Activated CD4-positive, alpha-beta T cell treated with anti-CD3 and anti-CD28 coated beads, Interleukin-2, amount 50 U/mL, for 1 hour (primary cell): ENCODE measurements around the gene ZBTB4.

ENCODE experiments used
- DNase-seq: peaks from one replicate; pipeline ENCODE4 v3.0.0-alpha.2; 2020

Gene ZBTB4

DNA sequence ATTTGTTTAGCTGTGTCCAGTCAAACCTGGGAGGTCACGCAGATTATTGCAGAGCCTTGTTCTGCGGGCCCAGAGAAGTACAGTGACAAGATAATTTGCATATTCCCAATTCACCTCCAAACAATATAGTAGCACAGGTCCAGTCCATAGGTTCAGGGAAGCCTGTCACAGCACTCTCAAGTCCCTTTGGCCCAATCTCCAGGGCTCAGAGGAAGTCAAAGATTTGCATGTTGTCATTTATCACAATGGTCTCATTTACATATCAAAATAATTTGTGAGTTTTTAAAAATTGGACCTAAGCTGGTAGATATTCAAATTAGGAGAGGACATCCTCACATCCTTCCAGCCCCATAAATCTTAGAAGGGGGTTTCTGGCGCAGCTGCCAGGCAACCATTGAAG, 11.9 kb downstream of the ZBTB4 start:
- DNase-seq: no peak

DNA sequence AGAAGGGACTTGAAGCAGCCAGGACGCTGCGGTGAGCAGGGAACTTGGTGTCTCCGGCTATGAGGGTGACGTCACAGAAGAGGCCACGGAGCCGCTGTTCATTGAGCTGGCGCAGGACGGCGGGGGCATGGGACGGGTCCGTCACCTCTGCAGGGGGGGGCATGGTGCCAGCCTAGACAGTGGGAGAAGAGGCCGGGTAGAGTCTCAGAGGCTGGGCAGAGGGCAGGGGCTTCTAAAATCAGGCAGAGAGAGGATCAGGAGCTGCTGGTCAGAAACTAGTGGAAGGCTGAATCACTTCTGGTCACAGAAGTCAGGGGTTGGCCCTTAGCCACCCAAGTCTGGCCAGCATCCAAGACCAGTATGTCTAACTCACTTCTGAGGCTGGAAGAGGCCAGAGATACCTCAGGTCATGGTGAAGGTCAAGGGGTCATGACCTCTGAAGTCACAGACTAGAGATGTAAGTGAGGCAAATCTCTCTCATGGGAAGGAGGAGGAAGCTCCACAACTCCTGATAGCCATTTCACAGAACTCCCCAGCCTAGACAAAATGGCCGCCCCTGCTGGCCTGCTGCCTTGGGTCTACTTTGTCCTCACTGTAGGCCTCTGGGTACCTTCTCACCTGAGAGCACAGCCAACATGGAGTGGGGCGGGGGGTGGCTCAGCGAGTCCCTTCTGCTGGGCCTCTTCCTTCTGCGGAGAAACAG, 12.6 kb downstream of the ZBTB4 start:
- no peak for DNase-seq

DNA sequence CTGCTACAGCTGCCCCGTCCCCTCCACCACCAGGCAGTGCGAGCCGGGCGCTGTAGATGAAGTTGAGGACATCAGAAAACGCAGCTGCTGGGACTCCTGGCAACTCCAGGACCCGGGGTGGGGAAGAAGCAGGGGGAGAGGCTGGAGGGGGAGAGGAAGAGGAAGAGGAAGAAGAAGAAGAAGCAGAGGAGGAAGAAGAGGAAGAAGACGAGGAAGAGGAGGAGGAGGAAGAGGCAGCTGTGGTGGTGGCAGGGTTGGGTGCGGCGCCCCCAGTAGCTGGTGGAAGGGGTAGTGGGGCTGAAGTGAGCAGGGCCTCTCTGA, 13.2 kb downstream of the ZBTB4 start:
- DNase-seq: no peak

DNA sequence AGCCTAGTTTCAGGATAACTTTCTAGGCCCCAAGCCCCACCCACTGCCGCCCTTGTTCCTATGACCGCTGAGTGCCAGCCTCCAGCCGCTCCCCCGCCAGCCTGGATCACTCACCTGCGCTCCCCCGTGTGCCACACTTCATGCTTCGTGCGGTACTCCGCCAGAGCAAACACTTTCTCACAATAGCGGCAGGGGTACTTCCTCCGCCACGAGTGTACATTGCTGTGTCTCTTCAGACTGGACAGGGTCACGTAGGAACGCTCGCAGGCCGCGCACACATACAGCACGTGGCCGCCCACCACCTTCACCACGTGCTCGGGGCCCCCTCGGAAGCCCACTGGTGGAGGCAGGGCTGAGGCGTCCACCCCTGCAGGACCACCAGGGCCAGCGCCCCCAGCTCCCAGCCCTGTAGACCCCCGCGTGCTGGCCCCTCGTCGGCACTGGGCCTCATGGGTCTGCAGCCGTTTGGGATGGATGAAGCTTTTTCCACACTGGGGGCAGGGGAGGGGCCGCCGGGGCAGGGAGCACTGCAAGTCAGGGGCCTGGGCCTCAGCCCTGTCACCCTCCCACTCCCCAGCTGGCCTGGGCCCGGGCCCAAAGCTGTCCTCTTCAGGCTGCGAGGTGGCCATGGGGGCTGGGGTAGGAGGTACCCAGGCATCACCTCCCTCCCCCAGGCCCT, 13.7 kb downstream of the ZBTB4 start:
- no peak for DNase-seq

DNA sequence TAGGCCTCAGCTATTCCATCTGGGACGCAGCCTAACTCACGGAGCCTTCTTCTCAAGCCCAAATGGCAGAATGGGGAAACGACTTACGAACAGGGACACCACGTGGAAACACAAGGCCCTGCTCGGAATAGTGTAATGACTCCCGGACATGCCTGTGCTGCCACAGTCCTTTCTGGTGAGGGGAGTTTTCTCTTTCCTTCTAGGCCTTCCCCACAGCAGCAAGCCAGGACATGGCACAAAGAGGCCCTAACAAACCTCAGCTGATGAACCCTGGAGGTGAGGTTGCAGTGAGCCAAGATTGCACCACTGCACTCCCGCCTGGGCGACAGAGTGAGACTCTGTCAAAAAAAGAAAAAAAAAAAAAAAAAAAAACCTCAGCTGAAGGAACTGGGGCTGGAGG, 15.3 kb downstream of the ZBTB4 start:
- DNase-seq: no peak

DNA sequence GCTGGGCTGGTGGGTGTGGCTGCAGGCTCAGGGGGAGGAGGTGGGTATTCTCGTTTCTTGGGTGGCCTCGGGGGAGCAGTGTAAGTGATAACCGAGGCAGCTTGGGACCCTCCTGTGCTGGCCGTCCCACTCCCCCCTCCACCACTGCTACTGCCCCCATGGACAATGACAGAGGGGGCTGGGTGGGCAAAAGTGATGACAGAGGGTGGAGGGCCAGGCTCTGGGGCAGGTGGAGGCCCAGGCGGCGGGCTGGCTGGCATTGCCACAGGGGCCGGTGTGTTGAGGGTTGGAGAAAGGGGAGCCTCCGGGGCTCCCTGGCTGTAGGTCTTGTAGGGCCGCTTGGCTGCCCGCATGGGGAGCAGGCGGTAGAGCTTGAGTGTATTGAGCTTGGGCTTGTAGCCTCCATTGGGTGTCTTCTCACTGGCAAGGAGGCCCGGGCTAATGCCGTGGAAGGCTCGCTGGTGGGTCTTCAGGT, 16.0 kb downstream of the ZBTB4 start:
- DNase-seq: no peak

DNA sequence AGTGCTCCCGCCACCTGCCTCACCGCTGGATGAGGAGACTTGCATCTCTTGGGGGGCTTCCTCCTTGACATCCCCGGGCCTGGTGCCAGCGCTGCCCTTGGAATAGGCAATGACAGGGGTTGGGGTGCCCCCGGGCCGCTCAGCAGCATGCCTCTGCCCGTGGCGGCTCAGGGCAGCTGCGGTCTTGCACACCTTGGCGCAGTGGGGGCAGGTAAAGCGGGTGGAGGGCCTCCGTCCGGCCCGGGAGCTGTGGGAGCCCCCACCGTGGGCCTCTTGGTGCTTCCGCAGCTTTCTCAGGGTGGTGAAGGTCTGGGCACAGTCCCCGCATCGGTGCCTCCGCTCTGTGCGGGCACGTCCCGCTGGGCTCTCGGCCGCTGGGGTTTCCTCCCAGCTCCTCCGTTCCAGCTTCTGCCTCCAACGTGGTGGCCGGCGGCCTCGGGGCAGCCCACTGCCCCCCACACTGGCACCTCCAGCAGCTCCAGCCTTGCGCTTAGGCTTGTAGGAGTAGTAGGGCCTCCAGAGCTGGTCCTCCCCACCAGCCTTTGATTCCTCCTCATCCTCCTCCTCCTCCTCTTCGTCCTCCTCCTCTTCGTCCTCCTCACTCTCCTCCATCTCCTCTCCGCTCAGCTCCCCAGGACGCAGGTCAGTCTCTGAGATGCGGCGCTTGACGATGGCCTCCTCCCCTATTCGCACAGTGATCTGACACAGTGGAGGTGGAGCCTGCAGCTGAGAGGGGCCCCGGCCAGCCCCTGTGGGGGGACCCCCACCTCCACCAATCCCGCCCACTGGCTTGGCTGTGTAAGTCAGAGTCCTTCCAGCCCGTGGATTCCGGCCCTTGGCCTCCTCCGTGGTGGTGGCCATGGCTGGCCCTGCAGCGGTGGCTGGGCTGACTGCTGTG, 16.7 kb downstream of the ZBTB4 start:
- DNase-seq: no peak

DNA sequence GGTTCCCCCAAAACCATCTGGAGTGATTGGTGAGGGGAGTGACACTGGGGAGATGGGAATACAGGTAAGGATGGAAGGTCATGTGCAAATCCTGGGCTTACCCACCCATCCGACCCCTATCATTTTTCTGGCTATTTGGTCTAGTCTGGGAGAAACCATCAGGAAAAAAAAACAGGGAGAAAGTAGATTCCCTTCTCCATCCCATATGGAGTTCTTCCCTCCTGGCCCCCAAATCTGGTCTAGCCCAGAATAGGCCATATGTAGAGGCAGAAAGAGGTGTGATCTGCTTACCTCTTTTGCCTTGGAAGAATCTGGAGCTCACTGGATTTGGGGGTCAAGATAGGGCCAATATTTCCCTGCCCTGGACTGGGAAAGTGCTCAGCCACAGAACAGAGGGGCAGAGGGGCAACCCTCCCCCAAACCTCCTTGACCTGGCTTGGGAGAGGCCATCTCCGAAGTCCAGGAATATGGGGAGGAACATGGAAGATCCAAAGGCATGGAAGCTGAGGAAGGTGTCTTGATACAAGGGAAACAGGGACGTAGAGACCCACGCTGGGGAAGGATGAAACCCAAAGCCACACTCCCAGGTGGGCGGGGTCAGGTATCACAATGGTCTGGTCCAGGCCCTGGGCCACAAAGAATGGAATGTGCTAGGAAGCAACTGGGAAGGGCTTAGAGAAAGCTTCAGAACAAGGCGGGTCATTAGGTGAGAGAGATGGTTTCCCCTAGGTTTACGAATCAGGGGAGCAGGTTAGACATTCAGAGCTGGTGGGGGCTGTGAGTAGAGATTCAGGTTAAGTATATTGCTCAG, 18.4 kb downstream of the ZBTB4 start:
- no peak for DNase-seq

DNA sequence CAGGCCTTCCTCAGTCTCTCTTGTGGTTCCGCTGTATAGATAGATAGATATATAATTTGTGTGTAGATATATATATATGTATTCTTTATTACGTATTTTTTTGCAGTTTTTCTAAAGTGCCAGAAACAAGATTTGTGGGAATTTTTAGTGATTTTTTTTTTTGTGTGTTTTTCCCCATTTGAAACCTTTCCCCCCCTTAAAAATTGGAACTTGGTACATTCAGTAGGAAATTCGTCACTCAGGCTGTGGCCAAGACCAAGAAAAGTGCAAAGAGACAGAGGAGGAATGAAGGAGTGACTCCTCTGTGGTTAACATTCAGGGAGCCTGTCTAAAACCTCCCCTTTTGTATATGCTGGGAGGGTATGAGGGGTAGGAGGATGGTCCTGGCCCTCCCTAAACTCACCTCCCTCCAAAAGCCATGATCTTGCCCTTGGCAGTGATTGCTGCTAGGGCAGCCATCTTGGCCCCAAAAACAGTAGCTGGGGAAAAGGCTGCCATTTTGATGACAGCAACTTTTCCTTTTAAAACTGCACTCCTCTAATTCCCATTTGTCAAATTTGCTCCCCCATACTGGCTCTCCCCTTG, 19.4 kb downstream of the ZBTB4 start:
- no peak for DNase-seq

DNA sequence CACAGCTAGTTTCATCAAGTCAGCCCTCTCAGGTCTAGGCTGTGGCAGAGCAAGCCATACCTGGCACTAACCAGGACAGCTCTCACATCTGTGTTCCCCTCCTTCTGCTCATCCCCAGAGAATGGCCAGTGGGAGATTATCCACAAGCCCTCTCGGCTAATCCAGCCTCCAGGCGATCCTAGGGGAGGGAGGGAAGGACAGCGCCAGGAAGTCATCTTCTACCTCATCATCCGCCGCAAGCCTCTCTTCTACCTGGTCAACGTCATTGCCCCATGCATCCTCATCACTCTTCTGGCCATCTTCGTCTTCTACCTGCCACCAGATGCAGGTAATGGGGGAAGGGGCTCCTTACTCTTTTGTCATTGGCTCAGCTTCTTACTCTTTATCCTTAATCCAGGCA, 31.0 kb downstream of the ZBTB4 start:
- DNase-seq: no peak

DNA sequence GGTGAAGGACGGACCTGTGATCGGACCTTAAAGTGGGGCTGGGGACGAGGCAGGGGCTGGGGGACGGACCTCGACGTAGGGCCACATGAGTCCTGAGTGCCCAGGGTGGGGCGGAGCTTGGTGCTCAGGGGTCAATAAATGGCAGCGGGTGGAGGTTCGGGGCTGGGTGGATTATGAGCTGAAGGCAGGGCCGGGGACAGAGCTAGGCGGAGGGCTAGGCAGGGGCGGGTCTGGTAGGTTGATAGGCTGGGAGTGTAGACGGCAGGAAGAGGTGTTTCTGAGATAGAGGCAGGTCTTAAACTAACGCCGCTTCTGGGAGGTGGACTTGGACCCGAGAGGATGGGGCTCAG, 33.8 kb downstream of the ZBTB4 start:
- DNase-seq: peak; percentile 35

DNA sequence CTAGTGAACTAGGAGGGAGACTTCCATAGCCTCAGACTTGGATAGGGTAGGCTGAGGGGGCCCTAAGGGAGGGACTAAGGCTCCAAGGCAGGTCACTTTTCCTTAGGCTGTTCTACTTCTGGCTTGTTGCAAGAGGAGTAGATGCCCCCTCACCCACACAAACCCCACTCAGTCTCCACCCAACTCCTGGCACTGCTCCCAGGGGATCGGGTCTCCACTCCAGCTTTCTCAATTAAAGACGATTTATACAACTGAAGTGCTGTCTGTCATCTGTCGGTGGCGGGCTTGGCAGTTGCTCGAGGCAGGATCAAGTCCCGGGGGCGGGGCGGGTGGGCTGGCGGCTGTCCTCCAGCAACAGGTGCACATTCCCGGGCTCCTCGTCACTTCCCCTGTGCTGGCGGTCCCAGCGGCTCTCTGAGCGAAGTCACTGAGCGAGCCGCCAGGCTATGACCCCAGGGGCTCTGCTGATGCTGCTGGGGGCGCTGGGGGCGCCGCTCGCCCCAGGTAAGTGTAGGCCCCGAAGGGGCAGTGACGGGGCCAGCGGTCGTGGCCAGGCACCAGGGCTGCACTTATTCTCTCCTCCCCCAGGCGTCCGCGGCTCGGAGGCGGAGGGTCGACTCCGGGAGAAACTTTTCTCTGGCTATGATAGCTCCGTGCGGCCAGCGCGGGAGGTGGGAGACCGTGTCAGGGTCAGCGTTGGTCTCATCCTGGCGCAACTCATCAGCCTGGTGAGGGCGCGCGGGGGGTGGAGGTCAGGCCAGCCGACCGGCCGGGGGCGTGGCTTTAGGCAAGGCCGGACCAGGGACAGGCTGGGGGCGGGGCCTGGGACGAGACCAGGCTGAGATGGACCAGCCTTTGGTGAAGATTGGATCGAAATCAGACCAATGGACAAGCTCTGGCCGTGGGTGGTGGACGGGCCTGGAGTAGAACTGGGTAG, 34.5 kb downstream of the ZBTB4 start, which contains the start of gene CHRNB1:
Gene CHRNB1 (plus strand): TSS at position 380 of the 937 bp plus-strand sequence. CDS start 67 bp downstream, at position 447.
- DNase-seq: no peak

DNA sequence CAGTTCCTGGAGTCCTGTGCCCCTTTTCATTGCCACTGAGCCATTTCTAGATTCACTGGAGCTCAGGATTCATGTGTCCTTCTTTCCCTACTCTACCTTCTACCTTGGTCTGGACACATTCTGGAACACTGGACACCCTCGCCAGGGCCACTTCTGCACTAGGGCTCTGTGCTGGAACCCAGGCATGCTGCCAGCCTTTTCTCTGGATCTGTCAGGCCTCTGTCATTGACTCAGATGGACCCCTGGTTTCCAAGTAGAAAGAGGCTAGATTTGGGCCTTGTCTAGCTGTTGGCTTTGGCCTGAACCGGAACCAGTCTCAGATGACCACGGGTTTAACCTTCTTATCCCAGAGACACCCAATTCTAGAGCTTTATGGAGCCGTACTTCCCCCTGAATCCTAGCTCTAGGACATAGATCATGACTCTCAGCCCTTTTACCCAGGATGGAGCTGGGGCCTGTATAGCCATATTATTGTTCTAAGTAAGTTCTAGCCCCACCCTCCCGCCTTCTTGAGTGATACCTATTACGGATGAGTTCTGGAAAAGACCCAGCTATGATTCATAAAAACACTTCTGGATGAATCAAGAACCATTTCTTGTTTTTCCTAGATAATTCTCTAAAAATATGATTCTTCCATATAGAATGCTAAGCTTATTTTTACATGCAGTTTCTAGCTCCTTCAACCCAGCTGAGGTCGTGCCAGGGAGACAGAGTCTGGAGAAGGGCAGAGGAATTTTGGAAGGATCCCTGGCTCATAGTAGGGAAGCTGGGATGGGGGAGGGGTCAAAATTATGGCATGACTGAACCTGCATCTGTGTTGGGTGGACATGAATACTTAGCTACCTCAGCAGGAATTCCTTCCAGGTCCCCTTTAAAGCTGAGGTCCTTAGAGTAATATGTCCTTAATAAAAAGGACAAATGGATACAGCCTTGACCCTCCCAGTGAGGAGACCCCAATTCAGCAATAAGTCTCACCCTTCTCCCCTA, 35.6 kb downstream of the ZBTB4 start:
- no peak for DNase-seq

DNA sequence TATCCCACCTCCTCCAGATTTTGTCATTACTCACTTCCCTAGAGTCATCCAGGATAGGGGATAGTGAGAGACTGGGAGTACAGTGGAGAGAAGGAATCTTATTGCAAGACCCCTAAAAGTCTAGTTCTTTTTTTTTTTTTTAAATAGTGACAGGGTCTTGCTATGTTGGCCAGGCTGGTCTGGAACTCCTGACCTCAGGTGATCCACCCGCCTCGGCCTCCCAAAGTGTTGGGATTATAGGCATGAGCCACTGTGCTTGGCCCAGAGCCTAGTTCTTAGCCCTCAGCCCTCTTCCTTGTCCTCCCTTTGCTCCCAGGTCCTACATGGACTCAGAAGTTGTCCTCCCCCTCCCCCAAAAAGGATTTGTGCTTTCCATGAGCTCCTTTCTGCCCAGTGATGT, 37.3 kb downstream of the ZBTB4 start:
- DNase-seq: no peak

DNA sequence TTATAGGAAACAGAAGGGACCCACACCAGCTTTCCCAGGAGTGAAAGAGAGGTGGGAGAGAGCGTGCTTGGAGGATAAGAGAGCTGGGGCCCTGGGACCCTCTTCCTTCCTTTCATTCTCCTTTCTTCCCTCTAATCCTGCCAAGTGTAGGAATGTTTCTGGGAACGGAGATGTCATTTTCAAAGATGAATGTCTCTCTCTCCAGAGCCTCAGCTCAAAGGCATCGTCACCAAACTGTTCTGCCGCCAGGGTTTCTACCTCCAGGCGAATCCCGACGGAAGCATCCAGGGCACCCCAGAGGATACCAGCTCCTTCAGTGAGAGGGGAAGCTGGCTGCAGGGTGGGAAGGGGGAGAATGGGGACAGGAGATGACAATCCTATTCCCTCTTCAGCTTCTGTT, 38.2 kb downstream of the ZBTB4 start:
- DNase-seq: no peak

DNA sequence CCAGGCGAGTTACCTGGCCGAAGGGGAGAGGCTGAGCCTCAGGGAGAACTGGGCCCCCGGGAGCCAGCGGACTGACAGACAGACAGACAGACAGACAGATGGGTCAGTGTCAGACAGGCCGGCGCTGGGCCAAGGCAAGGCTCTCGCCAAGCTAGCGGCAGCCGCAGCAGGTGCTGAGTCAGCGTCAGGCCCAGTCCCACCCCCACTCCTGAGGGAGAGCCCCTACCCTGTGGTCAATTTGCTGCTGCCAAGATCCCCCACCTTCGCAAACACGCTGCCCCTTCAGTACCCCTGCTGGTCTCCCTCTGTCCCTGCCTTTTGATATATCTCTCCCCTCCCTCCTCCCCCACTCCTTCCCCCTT, 38.6 kb downstream of the ZBTB4 start:
- no peak for DNase-seq

DNA sequence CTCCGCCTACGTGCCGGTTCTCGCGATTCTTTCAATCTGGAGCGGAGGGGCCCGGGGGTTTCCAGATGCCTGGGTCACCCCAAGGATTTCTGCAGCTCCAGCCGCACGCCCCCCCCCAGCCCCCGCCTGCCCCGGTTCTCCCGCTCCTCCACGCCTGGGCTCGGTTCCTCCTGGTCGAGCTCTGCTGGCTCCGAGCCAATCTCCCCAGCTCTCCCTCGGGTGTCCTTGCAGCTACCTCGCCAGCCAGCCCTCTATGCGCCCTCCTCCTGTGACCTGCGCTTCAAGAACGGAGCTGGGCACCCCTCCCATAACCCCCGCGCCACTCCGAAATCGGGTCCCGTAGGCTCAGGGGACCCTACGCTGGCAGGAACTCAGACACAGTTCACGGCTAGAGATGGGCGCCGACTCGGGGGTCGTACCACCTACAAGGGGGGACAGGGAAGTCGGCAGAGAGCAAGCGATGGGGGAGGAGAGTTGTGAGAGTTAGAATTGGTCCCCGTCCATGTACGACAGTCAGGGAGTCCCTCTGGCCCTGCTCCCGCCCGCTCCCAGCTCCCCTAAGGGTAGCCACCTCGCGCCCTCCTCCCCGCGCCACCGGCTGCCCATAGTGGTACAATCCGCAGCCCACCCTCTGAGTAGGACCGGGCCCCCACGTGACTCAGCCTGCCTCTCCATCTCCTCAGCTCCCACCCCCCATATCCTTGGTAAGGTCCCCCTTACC, 39.2 kb downstream of the ZBTB4 start:
- DNase-seq: peak; percentile 12

DNA sequence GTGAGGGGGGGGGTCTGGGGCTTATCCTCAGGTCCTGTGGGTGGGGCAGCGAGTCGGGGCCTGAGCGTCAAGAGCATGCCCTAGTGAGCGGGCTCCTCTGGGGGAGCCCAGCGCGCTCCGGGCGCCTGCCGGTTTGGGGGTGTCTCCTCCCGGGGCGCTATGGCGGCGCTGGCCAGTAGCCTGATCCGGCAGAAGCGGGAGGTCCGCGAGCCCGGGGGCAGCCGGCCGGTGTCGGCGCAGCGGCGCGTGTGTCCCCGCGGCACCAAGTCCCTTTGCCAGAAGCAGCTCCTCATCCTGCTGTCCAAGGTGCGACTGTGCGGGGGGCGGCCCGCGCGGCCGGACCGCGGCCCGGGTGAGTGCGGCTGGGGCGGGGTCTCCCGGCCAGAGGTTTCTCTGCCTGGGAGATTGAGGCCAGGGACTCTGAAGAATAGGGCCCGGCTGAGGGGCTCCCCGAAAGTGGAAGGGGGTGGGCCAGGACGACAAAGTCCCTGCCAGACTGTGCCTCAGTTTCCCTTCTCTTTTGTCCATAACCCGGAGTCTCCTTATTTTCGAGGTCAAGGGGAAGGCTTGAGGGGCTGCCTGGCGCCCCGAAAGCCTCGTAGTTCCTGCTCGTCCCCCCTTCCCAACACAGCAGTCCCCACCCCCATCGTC, 39.8 kb downstream of the ZBTB4 start, which contains the start of gene FGF11:
Gene FGF11 (plus strand): TSS at position 51 of the 651 bp plus-strand sequence. CDS start 109 bp downstream, at position 160.
- DNase-seq: no peak
